K562 treated with DMSO at 1 percent for 12 hours (cell line): Measurements from ENCODE around the gene MYRFL. TPM values are rescaled to one million over a fixed set of nuclear protein-coding genes. Genes with fewer than 3 reads are reported as not detected.

ENCODE experiments used
- total RNA-seq: library from RNA; unstranded; fragments of 300-600 nt; gene quantifications from 2 replicates; pipeline ENCODE4 v1.2.3, GENCODE V29; 2022; ENCODE audit not compliant: insufficient read depth

MYRFL gene
- total RNA-seq, result not detected in 2 replicates

DNA sequence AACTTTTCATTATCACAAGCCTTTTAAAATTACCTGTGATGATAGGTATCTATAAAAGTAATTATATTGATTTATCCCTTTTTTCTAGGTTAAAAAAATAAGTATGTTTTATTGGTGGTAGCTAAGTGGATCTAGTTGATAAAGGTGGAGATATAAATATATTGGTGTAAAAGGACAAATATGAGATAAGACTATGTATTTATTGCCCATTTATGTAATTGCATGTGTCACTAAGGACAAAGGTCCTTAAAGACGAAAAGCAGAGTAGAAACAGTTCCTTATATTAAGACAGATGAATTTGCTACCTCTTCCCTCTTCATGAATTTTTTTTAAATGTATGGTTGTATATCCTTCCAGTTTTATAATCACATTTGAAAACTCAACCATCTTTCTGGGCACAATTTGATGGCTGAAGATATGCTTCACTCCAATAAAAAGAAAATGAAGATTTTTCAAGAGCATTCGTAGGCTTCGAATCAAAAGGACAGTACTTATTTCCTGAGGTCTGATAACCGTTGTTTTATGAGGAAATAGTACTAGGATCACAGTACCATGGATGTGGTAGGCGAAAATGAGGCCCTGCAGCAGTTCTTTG lies at the start of gene MYRFL:
Gene MYRFL (plus strand): TSS at position 262 of the 595 bp plus-strand sequence. CDS start 291 bp downstream, at position 553.

Other genes with a start within 250 kb of the MYRFL start
- gene CCT2, start 239.8 kb upstream of the MYRFL start, total RNA-seq, result 170 and 192 TPM in 2 replicates
- gene LRRC10, start 214.3 kb upstream of the MYRFL start, total RNA-seq, result not detected in 2 replicates
- gene BEST3, start 125.9 kb upstream of the MYRFL start, total RNA-seq, result not detected in 2 replicates
- 15.8 and 17.7 TPM in 2 replicates for gene RAB3IP, start 86.4 kb upstream of the MYRFL start, total RNA-seq